Activated CD8-positive, alpha-beta T cell treated with anti-CD3 and anti-CD28 coated beads, Interleukin-2, amount 10 ng/mL, durations not matched to agents 7 days and 5 days (primary cell): ENCODE data around the gene C4BPB. TPM values are rescaled to one million over a fixed set of nuclear protein-coding genes. Genes with fewer than 3 reads are reported as not detected.

ENCODE experiments used
- ATAC-seq: fragments of 150-1000 bp; cut with Tn5 transposase; one replicate; pipeline ENCODE4 v1.10.0; 2021; ENCODE audit warnings: moderate library complexity
- CTCF ChIA-PET: fragments of 350-600 bp; sonication (Branson Sonifier 250); formaldehyde crosslinking; loops from one replicate; lab custom pipeline; 2021; ENCODE audit warnings: antibody characterized with exemption; lab: Charles Lee
- POLR2A ChIA-PET: fragments of 350-600 bp; sonication (Branson Sonifier 250); formaldehyde crosslinking; loops from one replicate; lab custom pipeline; 2021; ENCODE audit warnings: antibody characterized with exemption; lab: Charles Lee
- DNase-seq: peaks from one replicate; pipeline ENCODE4 v3.0.0-alpha.2; 2020
- H3K27ac Mint-ChIP-seq: one replicate; pipeline ENCODE4 v1.8.0; 2021; ENCODE audit warnings: mild to moderate bottlenecking, mixed read lengths
- H3K27me3 Mint-ChIP-seq: one replicate; pipeline ENCODE4 v1.8.0; 2021; ENCODE audit warnings: low read depth, mixed read lengths
- H3K36me3 Mint-ChIP-seq: one replicate; pipeline ENCODE4 v1.8.0; 2021; ENCODE audit warnings: low read depth, mixed read lengths
- H3K4me1 Mint-ChIP-seq: one replicate; pipeline ENCODE4 v1.8.0; 2021; ENCODE audit warnings: low read depth, mixed read lengths
- H3K4me3 Mint-ChIP-seq: one replicate; pipeline ENCODE4 v1.8.0; 2021; ENCODE audit warnings: mild to moderate bottlenecking, mixed read lengths
- H3K9me3 Mint-ChIP-seq: one replicate; pipeline ENCODE4 v1.8.0; 2022; ENCODE audit warnings: mixed read lengths; ENCODE audit not compliant: insufficient read depth
- total RNA-seq, 2 experiments: library from RNA; stranded (reverse); gene quantifications; one replicate each; pipeline ENCODE4 v1.2.3, GENCODE V29; 2021

C4BPB gene
- total RNA-seq, 2 experiments from 2014 or later: 1.7 to 3.2 TPM

GRCh38 chr1:207050480-207051190 lies 38.0 kb upstream of the C4BPB start:
- DNase-seq (peak; percentile 94), ATAC-seq (peak; percentile 54)
- peak overlapping the region; percentile 84 for H3K27ac Mint-ChIP-seq
- CTCF ChIA-PET: interaction anchor here (0.6 to 6.9 kb wide), 25 partner anchors 10 to 451 kb away, joined by 3 to 67 read pairs (median 4); partner anchors contain the start of genes C1orf116 and C4BPB
- H3K4me1 Mint-ChIP-seq: peaks cover 62% of the 10 kb centered on the region
- H3K27me3 Mint-ChIP-seq: no peaks in the 10 kb centered on the region
- no peaks in the 10 kb centered on the region for H3K9me3 Mint-ChIP-seq
- peak overlapping the region; percentile 86 for H3K4me3 Mint-ChIP-seq
- H3K36me3 Mint-ChIP-seq: peaks cover 28% of the 10 kb centered on the region
- POLR2A ChIA-PET: interaction anchor here (1.3 kb wide), 1 partner anchor 18 kb away, joined by 3 read pairs; no protein-coding TSS in a partner anchor

GRCh38 chr1:207051191-207051943 lies 37.3 kb upstream of the C4BPB start, which contains the start of gene YOD1:
YOD1 (minus strand) TSS chr1:207051208; CDS start chr1:207051030, 178 bp downstream.
- no peaks in the 10 kb centered on the region for H3K27me3 Mint-ChIP-seq
- ChIA-PET POLR2A (no interaction called here), CTCF (interaction anchor here (1.7 to 6.9 kb wide), 3 partner anchors 24 to 30 kb away, joined by 6 to 67 read pairs (median 50); no protein-coding TSS in a partner anchor)
- ATAC-seq: no peak
- H3K36me3 Mint-ChIP-seq: peaks cover 25% of the 10 kb centered on the region
- peaks cover 61% of the 10 kb centered on the region for H3K4me1 Mint-ChIP-seq
- peak within 1 kb of the TSS; percentile 86 for H3K4me3 Mint-ChIP-seq
- H3K27ac Mint-ChIP-seq: peak within 1 kb of the TSS; percentile 84
- H3K9me3 Mint-ChIP-seq: no peaks in the 10 kb centered on the region
- no peak for DNase-seq

GRCh38 chr1:207052911-207053769 lies 35.5 kb upstream of the C4BPB start, which contains the start of gene PFKFB2:
PFKFB2 (plus strand) TSS chr1:207053275; CDS start chr1:207054718, 1,443 bp downstream.
- peak; percentile 96 for DNase-seq
- ATAC-seq: peak; percentile 93
- peak within 1 kb of the TSS; percentile 86 for H3K4me3 Mint-ChIP-seq
- ChIA-PET POLR2A (no interaction called here), CTCF (interaction anchor here (0.6 to 2.1 kb wide), 14 partner anchors 15 to 449 kb away, joined by 3 to 12 read pairs (median 6); no protein-coding TSS in a partner anchor)
- H3K36me3 Mint-ChIP-seq: peaks cover 11% of the 10 kb centered on the region
- peaks cover 46% of the 10 kb centered on the region for H3K4me1 Mint-ChIP-seq
- no peaks in the 10 kb centered on the region for H3K9me3 Mint-ChIP-seq
- H3K27me3 Mint-ChIP-seq: no peaks in the 10 kb centered on the region
- peak within 1 kb of the TSS; percentile 92 for H3K27ac Mint-ChIP-seq

- ATAC-seq: no peak
- POLR2A ChIA-PET: interaction anchor here (0.6 kb wide), 1 partner anchor 329 kb away, joined by 3 read pairs; no protein-coding TSS in a partner anchor
- peaks cover 3% of the 10 kb centered on the region for H3K36me3 Mint-ChIP-seq
- no peaks in the 10 kb centered on the region for H3K9me3 Mint-ChIP-seq
- H3K27me3 Mint-ChIP-seq: no peaks in the 10 kb centered on the region
- peaks cover 43% of the 10 kb centered on the region for H3K4me1 Mint-ChIP-seq
- CTCF ChIA-PET: interaction anchor here (1.5 to 2.4 kb wide), 5 partner anchors 13 to 28 kb away, joined by 4 to 8 read pairs (median 7); no protein-coding TSS in a partner anchor
- DNase-seq: no peak
- no peak overlapping the region for H3K27ac Mint-ChIP-seq
- no peak overlapping the region for H3K4me3 Mint-ChIP-seq
Measured at GRCh38 chr1:207054491-207054890, 34.2 kb upstream of the C4BPB start.

GRCh38 chr1:207055386-207056001 lies 33.2 kb upstream of the C4BPB start:
- ChIA-PET POLR2A (no interaction called here), CTCF (interaction anchor here (1.5 to 2.4 kb wide), 5 partner anchors 12 to 27 kb away, joined by 4 to 8 read pairs (median 7); no protein-coding TSS in a partner anchor)
- no peaks in the 10 kb centered on the region for H3K9me3 Mint-ChIP-seq
- H3K27me3 Mint-ChIP-seq: no peaks in the 10 kb centered on the region
- peaks cover 39% of the 10 kb centered on the region for H3K4me1 Mint-ChIP-seq
- DNase-seq (no peak), ATAC-seq (no peak)
- H3K36me3 Mint-ChIP-seq: no peaks in the 10 kb centered on the region
- H3K4me3 Mint-ChIP-seq: no peak overlapping the region
- H3K27ac Mint-ChIP-seq: no peak overlapping the region

- no peak overlapping the region for H3K27ac Mint-ChIP-seq
- peaks cover 31% of the 10 kb centered on the region for H3K4me1 Mint-ChIP-seq
- POLR2A ChIA-PET: no interaction called here
Measured at GRCh38 chr1:207056673-207057072, 32.0 kb upstream of the C4BPB start.

DNA sequence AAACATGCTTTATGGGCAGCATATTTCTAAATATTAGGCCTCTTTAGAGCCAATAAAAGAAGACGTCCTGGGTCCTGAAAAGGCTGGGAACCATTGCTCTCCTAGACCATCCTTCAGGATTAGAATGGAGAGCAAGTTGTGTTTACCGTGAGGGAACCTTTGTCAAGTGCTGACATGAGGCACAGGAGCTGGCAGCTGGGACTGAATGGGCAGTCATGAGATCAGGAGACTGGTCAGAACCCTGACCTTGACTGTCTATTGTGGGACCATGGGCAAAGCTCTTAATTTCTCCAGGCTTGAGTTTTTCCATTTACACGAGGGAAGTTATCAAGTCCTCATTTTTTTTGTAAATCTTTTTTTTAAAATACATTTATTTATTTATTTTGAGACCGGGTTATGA lies 30.4 kb upstream of the C4BPB start:
- CTCF ChIA-PET: no interaction called here
- no peak for ATAC-seq
- no peak overlapping the region for H3K27ac Mint-ChIP-seq
- no peak for DNase-seq
- no peaks in the 10 kb centered on the region for H3K36me3 Mint-ChIP-seq
- no peaks in the 10 kb centered on the region for H3K27me3 Mint-ChIP-seq
- peaks cover 22% of the 10 kb centered on the region for H3K4me1 Mint-ChIP-seq
- H3K9me3 Mint-ChIP-seq: no peaks in the 10 kb centered on the region
- H3K4me3 Mint-ChIP-seq: no peak overlapping the region
- POLR2A ChIA-PET: no interaction called here

More at GRCh38 chr1:207056673-207057072, 32.0 kb upstream of the C4BPB start:
- CTCF ChIA-PET: interaction anchor here (0.9 to 2.4 kb wide), 3 partner anchors 12 to 21 kb away, joined by 3 to 8 read pairs (median 4); no protein-coding TSS in a partner anchor
- Mint-ChIP-seq H3K9me3 (no peaks in the 10 kb centered on the region), H3K4me3 (no peak overlapping the region), H3K36me3 (no peaks in the 10 kb centered on the region), H3K27me3 (no peaks in the 10 kb centered on the region)
- ATAC-seq: no peak
- DNase-seq: no peak

DNA sequence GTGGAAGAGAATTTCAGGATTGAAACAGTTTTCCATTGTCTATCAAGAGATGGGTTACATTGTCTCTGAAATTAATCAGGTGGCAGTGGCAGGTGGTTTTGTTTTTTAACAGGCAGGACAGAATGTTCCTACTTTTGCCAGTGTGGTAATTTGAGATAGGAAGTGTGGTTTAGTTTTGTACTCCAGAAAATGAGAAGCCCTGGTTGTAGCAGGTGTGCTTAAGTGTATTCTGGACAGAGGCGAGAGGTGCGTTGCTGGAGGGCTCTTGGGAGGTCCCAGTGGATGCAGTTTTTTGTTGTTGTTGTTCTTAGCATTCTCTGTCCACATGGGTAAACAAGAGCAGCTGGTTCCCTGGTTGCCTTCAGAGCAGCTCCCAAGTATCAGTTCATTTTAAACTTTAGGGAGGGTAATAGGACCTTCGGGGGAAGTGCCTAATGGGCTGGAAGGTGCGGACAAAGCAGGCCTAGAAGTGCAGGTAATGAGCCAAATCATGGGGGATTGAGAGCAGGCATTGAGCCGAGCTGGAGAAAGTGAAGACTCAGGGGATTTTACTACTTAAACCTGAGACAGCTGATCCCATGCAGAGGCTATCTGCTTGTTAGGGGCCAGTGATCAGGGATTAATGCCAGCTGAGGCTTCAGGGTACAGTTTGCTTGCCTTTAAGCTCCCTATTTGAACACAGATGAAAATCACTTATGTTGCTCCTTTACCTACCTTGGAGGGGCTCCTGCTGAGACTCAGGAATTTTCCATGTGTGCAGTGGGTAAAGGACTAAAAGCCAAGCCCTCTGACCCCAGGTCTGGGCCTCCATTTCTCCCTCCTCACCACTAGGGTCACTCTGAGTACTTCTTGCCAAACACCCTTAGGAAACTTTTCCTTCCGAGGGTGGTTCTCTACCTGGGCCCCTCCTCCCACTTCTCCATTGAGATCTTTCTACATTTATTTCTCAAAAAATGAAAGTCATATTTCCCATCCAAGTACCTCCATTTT lies 29.5 kb upstream of the C4BPB start:
- no peak overlapping the region for H3K27ac Mint-ChIP-seq

GRCh38 chr1:207059881-207060280 lies 28.8 kb upstream of the C4BPB start:
- Mint-ChIP-seq H3K27me3 (no peaks in the 10 kb centered on the region), H3K4me1 (peaks cover 11% of the 10 kb centered on the region), H3K4me3 (no peak overlapping the region), H3K36me3 (no peaks in the 10 kb centered on the region), H3K9me3 (no peaks in the 10 kb centered on the region), H3K27ac (no peak overlapping the region)
- ATAC-seq (no peak), DNase-seq (no peak)
- POLR2A ChIA-PET: no interaction called here
- CTCF ChIA-PET: interaction anchor here (1.0 to 2.6 kb wide), 6 partner anchors 10 to 24 kb away, joined by 3 to 12 read pairs (median 6); no protein-coding TSS in a partner anchor

More for the DNA sequence above, 29.5 kb upstream of the C4BPB start:
- no peak for DNase-seq
- H3K9me3 Mint-ChIP-seq: no peaks in the 10 kb centered on the region
- ATAC-seq: no peak
- no peaks in the 10 kb centered on the region for H3K27me3 Mint-ChIP-seq
- H3K4me3 Mint-ChIP-seq: no peak overlapping the region
- peaks cover 16% of the 10 kb centered on the region for H3K4me1 Mint-ChIP-seq
- POLR2A ChIA-PET: no interaction called here
- CTCF ChIA-PET: interaction anchor here (2.5 kb wide), 1 partner anchor 17 kb away, joined by 8 read pairs; no protein-coding TSS in a partner anchor
- no peaks in the 10 kb centered on the region for H3K36me3 Mint-ChIP-seq
